Breast epithelium (tissue), 4 donors: Measurements from ENCODE around the gene FMN1. TPM values are rescaled to one million over a fixed set of nuclear protein-coding genes. Genes with fewer than 3 reads are reported as not detected.

Experiments used
- DNase-seq, 2 donors: peaks; one replicate each; pipeline ENCODE4 v3.0.0-alpha.2; 2019; ENCODE audit warnings: low spot score in 2 of 2
- H3K27ac ChIP-seq, 2 donors: fragments of 200-600 bp; sonication (generic) in 1 of 2; one replicate each; pipeline ENCODE4 v1.5.1; 2016 to 2019; ENCODE audit warnings: mild to moderate bottlenecking in 1 of 2
- H3K27me3 ChIP-seq, 2 donors: fragments of 200-600 bp; sonication (generic) in 1 of 2; one replicate each; pipeline versions ENCODE4 v1.5.1 to v1.6.0; 2017 to 2019; ENCODE audit warnings: control low read depth in 1 of 2, mild to moderate bottlenecking in 1 of 2
- H3K36me3 ChIP-seq: fragments of 200-600 bp; one replicate; pipeline ENCODE4 v1.5.1; 2019
- H3K4me1 ChIP-seq, 2 donors: fragments of 200-600 bp; sonication (generic); one replicate each; pipeline ENCODE4 v1.5.1; 2016 to 2019; ENCODE audit warnings: control low read depth in 1 of 2
- H3K4me3 ChIP-seq, 3 donors: fragments of 200-600 bp; sonication (generic); 1 replicate in 2 of 3; 2 replicates in 1 of 3; pipeline ENCODE4 v1.5.1; 2016 to 2019; ENCODE audit warnings: mild to moderate bottlenecking in 3 of 3, moderate library complexity in 2 of 3
- H3K9me3 ChIP-seq, 2 donors: fragments of 200-600 bp; sonication (generic) in 1 of 2; one replicate each; pipeline ENCODE4 v1.5.1; 2016 to 2019; ENCODE audit warnings: control low read depth in 1 of 2
- POLR2A ChIP-seq: fragments of 450-650 bp; IDR thresholded peaks from one replicate; pipeline ENCODE4 v1.6.1; 2016; ENCODE audit warnings: antibody characterized with exemption, mild to moderate bottlenecking, moderate library complexity
- POLR2AphosphoS5 ChIP-seq, 3 donors: sonication (generic); formaldehyde crosslinking; IDR thresholded peaks; one replicate each; pipeline ENCODE4 v1.6.1; 2017; ENCODE audit warnings: antibody characterized with exemption in 3 of 3
- intact Hi-C: fragments of 100-400 bp; cut with DNase I; formaldehyde crosslinking; loops from one replicate; pipeline ENCODE4 v1.15.1; 2023; ENCODE audit warnings: low total_unique reads
- total RNA-seq, 3 donors: library from RNA; depleted of rRNA; stranded (reverse); fragments of >200 nt; gene quantifications; one replicate each; pipeline ENCODE4 v1.1.0, GENCODE V29; 2016
- TF ChIP-seq, protein P1 (sequence below), 3 donors: fragments of 450-650 bp; IDR thresholded peaks; one replicate each; pipeline ENCODE4 v1.5.1; 2016 to 2017; ENCODE audit warnings: antibody characterized with exemption in 3 of 3, mild to moderate bottlenecking in 3 of 3, moderate library complexity in 3 of 3

FMN1 gene
- total RNA-seq, 3 donors from 2014 or later: 33.1 to 56.8 (median 50.7) TPM

DNA sequence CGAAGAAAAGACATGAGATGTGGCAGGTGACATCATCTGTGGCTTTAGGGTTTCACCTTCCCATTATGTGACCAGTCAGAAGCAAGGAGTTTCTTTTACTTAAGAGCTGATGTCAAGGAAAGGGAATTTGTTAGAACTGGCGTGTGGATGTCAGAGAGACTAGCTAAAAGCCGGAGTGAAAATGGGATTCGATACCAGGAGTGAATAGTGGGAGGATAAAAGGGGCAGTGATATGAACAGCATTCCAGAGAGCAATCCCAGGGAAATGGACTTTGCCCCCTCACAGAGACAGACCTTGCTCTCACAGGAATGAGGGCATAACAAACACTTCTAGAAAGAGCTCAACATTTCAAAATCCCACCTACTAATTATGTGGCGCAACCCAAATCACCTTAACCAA is 5.9 kb upstream of the FMN1 start:
- TF ChIP-seq, protein P1, sequence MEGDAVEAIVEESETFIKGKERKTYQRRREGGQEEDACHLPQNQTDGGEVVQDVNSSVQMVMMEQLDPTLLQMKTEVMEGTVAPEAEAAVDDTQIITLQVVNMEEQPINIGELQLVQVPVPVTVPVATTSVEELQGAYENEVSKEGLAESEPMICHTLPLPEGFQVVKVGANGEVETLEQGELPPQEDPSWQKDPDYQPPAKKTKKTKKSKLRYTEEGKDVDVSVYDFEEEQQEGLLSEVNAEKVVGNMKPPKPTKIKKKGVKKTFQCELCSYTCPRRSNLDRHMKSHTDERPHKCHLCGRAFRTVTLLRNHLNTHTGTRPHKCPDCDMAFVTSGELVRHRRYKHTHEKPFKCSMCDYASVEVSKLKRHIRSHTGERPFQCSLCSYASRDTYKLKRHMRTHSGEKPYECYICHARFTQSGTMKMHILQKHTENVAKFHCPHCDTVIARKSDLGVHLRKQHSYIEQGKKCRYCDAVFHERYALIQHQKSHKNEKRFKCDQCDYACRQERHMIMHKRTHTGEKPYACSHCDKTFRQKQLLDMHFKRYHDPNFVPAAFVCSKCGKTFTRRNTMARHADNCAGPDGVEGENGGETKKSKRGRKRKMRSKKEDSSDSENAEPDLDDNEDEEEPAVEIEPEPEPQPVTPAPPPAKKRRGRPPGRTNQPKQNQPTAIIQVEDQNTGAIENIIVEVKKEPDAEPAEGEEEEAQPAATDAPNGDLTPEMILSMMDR (IDR thresholded peaks at IDR 0.05): no peak
- no peak for TF ChIP-seq POLR2AphosphoS5 (IDR thresholded peaks at IDR 0.05)
- TF ChIP-seq POLR2A: no peak
- no peak for DNase-seq
- intact Hi-C loops: no loop called here
- no peaks in the 10 kb centered on the region for H3K27me3 ChIP-seq
- H3K36me3 ChIP-seq: no peaks in the 10 kb centered on the region
- H3K4me3 ChIP-seq: no peak overlapping the region
- H3K4me1 ChIP-seq: no peaks in the 10 kb centered on the region
- no peaks in the 10 kb centered on the region for H3K9me3 ChIP-seq
- H3K27ac ChIP-seq: no peak overlapping the region

- no peaks in the 10 kb centered on the region for H3K4me1 ChIP-seq
- H3K9me3 ChIP-seq: no peaks in the 10 kb centered on the region
- H3K27me3 ChIP-seq: no peaks in the 10 kb centered on the region
- intact Hi-C loops: no loop called here
- H3K27ac ChIP-seq: no peak overlapping the region
- TF ChIP-seq, protein P1 (IDR thresholded peaks at IDR 0.05): no peak
- TF ChIP-seq POLR2A (no peak), POLR2AphosphoS5 (IDR thresholded peaks at IDR 0.05) (no peak)
- no peaks in the 10 kb centered on the region for H3K36me3 ChIP-seq
- no peak for DNase-seq
- H3K4me3 ChIP-seq: no peak overlapping the region
Measured at GRCh38 chr15:33198541-33198940, 4.0 kb upstream of the FMN1 start.

DNA sequence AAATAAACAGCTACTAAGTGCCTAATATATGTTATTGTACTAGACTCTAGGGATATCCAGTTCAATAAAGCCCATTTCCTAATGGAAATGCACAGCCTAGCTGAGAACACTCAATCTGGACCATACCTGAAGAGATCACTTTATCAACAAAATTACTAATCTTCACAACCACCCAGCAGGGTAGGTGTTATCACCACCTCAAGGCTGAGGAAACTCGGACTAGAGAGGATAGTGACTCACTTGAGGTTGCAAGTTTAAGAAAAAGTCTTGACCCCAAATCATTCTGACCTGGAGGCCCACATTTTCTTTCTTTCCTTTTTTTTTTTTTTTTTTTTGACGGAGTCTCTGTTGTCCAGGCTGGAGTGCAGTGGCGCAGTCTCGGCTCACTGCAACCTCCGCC is 3.1 kb upstream of the FMN1 start:
- DNase-seq: no peak
- intact Hi-C loops: no loop called here
- Histone ChIP-seq H3K27ac (no peak overlapping the region), H3K9me3 (no peaks in the 10 kb centered on the region), H3K27me3 (no peaks in the 10 kb centered on the region), H3K4me1 (no peaks in the 10 kb centered on the region), H3K36me3 (no peaks in the 10 kb centered on the region), H3K4me3 (no peak overlapping the region)
- TF ChIP-seq, protein P1 (IDR thresholded peaks at IDR 0.05): no peak
- TF ChIP-seq POLR2A (no peak), POLR2AphosphoS5 (IDR thresholded peaks at IDR 0.05) (no peak)

DNA sequence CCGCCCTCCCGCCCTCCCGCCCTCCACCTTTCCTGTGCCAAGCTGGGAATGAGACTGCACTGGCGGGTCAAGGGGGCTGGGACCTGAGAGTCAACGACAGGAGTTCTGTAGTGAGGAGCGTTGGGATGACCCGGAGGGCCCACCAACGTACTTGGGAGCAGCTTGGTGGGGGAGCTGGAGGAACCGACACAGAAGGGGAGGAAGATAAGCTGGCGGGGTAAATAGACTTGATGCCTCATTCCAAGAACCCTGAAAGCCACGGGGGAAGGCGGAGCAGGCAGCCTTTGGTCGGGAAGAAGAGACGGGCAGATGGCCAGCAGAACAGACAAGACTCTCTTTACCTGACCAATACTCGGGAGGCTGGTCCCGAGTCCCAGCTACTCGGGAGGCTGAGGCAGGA is 277 bp downstream of the FMN1 start:
- TF ChIP-seq, protein P1 (IDR thresholded peaks at IDR 0.05): no peak
- TF ChIP-seq POLR2AphosphoS5 (IDR thresholded peaks at IDR 0.05): no peak
- TF ChIP-seq POLR2A: no peak
- Histone ChIP-seq H3K27ac (no peak overlapping the region), H3K9me3 (no peaks in the 10 kb centered on the region), H3K36me3 (no peaks in the 10 kb centered on the region), H3K4me1 (no peaks in the 10 kb centered on the region), H3K27me3 (peaks cover 0 to 3% of the 10 kb centered on the region in 2 donors), H3K4me3 (peak overlapping the region; percentile 46 to 79 (median 52))
- intact Hi-C loops: no loop called here
- DNase-seq: peak in 1 of 2 donors; percentile 52

DNA sequence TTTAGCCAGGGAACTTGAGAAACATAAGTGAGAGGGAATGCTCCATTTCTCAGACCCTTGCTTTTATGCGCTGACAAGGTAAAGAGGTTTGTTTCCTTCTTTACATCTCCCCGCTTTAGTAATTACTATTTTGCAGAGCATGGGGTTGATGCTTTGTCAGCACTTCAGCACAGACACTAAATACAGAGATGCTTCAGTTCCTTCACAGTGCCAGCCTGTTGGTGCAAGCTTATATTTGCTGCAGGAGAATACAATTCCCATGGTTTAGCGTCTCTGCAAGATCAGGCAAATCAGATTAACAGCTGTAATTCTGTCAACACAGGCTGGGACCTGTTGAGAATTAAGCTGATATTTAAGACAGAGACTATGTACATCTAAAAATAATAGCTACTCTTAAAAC is 2.9 kb downstream of the FMN1 start:
- intact Hi-C loops: no loop called here
- no peaks in the 10 kb centered on the region for H3K36me3 ChIP-seq
- peaks cover 0 to 3% of the 10 kb centered on the region in 2 donors for H3K27me3 ChIP-seq
- no peak for DNase-seq
- no peak overlapping the region for H3K27ac ChIP-seq
- TF ChIP-seq POLR2AphosphoS5 (IDR thresholded peaks at IDR 0.05) (no peak), POLR2A (no peak)
- TF ChIP-seq, protein P1 (IDR thresholded peaks at IDR 0.05): no peak
- no peaks in the 10 kb centered on the region for H3K4me1 ChIP-seq
- no peak overlapping the region for H3K4me3 ChIP-seq
- no peaks in the 10 kb centered on the region for H3K9me3 ChIP-seq
